SK-N-MC (cell line): ENCODE results near the gene LIN54.
"Not testable (repeated sequence)": the region's sequence is repeated elsewhere in the genome, so short reads cannot be mapped to it uniquely, and the experiment has no call there.

ENCODE experiments used
- DNase-seq: peaks from one replicate; pipeline ENCODE4 v3.0.0-alpha.2; 2011; ENCODE audit warnings: low read depth, low spot score
- H3K27ac ChIP-seq: fragments of 200-600 bp; sonication (generic); 2 replicates; pipeline ENCODE4 v1.5.1; 2016; ENCODE audit warnings: mixed run types
- H3K36me3 ChIP-seq: fragments of 200-600 bp; sonication (generic); 2 replicates; pipeline ENCODE4 v1.6.1; 2017; ENCODE audit warnings: antibody characterized with exemption, low read length, mixed read lengths; ENCODE audit not compliant: insufficient read depth
- H3K4me3 ChIP-seq: fragments of 200-600 bp; sonication (generic); 2 replicates; pipeline ENCODE4 v1.5.1; 2016
- H3K9ac ChIP-seq: fragments of 200-600 bp; sonication (generic); 2 replicates; pipeline ENCODE4 v1.8.0; 2017; ENCODE audit warnings: mixed run types, mixed read lengths; ENCODE audit not compliant: insufficient read length
- H3K9me3 ChIP-seq: fragments of 200-600 bp; sonication (generic); 2 replicates; pipeline ENCODE4 v1.6.1; 2017; ENCODE audit warnings: low read depth, mild to moderate bottlenecking, antibody characterized with exemption, low read length, moderate library complexity, mixed read lengths
- EZH2 ChIP-seq: fragments of 200-600 bp; sonication (generic); IDR thresholded peaks from one replicate; pipeline ENCODE4 v1.6.1; 2017; ENCODE audit warnings: antibody characterized with exemption
- FOXP2 ChIP-seq: optimal IDR thresholded peaks from 2 replicates; pipeline ENCODE3; 2011; ENCODE audit warnings: mild to moderate bottlenecking, moderate library complexity; ENCODE audit not compliant: insufficient read depth; ENCODE audit errors: extremely low read length, control extremely low read depth
- POLR2AphosphoS5 ChIP-seq: IDR thresholded peaks from 2 replicates; pipeline ENCODE4 v1.6.1; 2012; ENCODE audit warnings: mild to moderate bottlenecking, low read depth, low read length, borderline replicate concordance

LIN54 gene

DNA sequence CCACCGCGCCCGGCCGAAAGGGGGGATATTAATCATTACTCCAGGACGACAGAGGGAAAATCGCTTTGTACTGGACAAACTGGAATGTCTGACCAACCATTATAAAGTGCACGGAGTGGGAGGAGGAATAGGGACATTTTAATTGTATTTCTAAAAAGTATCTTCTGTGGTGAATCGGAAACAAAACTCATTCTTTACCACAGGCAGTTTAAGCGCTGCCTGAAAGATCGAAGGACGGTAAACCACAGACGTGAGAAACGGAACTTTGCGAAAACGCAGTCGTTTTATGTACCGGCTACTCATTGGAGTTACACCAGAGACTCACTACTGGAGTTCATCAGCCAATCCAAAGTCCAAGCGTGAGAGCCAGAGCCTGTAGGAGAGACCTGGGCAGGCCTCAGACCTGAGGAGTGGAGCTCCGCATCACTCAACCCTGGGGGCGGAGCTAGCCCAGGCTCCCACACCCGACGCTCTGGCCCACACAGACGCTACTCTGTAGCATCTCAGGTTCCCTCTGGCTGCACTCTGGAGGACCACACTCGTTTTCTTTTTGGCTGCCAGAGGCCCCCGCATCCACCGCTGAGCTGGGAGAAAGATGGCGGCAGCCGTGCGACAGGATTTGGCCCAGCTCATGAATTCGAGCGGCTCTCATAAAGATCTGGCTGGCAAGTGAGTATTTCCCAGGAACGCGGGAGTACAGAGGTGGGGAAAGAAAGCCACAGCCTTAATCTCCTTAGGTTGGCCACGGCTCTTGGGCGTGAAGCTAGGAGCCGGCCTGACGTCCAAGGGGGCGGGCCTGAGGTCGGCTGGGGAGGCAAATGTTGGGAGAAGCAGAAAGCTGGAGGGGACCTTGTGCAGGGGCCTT, 24.2 kb upstream of the LIN54 start, which contains the start of gene COPS4:
TSS of gene COPS4 (plus strand) at position 554 of the 865 bp plus-strand sequence. CDS start at position 596, 42 bp downstream.
- Histone ChIP-seq H3K36me3 (no peaks in the 10 kb centered on the region), H3K4me3 (peak within 1 kb of the TSS; percentile 97), H3K9ac (peak within 1 kb of the TSS; percentile 94), H3K27ac (peak within 1 kb of the TSS; percentile 96), H3K9me3 (no peaks in the 10 kb centered on the region)
- DNase-seq: peak; percentile 100
- peak; percentile 87 for TF ChIP-seq POLR2AphosphoS5
- no peak for TF ChIP-seq FOXP2

- DNase-seq: no peak
- H3K9me3 ChIP-seq: no peaks in the 10 kb centered on the region
- H3K4me3 ChIP-seq: no peak overlapping the region
- TF ChIP-seq EZH2 (no peak), FOXP2 (no peak), POLR2AphosphoS5 (no peak)
- no peaks in the 10 kb centered on the region for H3K36me3 ChIP-seq
- H3K27ac ChIP-seq: no peak overlapping the region
- no peak overlapping the region for H3K9ac ChIP-seq
Observed at GRCh38 chr4:83029688-83030087, 19.1 kb upstream of the LIN54 start.

DNA sequence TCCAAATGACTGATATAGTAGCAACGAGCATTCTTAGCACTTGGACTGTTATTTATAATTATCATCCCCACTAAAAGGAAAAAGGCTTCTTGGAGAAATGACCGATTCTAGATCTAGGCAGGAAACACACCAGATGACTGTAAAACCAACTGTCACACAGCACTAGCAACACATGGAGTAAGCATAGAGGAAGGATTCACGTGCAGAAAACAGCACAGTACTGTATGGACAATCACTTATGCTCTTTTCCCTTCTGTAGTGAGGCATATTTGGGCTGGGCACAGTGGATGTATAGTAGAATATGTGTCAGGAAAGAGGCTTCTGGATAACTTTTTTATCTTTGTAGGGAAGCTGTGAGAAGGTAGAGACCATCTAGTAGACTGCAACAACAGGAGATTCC, 18.4 kb upstream of the LIN54 start:
- Histone ChIP-seq H3K36me3 (no peaks in the 10 kb centered on the region), H3K27ac (no peak overlapping the region), H3K9me3 (no peaks in the 10 kb centered on the region), H3K4me3 (no peak overlapping the region), H3K9ac (no peak overlapping the region)
- DNase-seq: no peak
- TF ChIP-seq FOXP2: no peak
- TF ChIP-seq POLR2AphosphoS5: no peak
- TF ChIP-seq EZH2: no peak

- no peak overlapping the region for H3K4me3 ChIP-seq
- no peak for TF ChIP-seq FOXP2
- TF ChIP-seq EZH2: no peak
- no peak for TF ChIP-seq POLR2AphosphoS5
- no peaks in the 10 kb centered on the region for H3K36me3 ChIP-seq
- H3K27ac ChIP-seq: no peak overlapping the region
- no peak overlapping the region for H3K9ac ChIP-seq
- H3K9me3 ChIP-seq: no peaks in the 10 kb centered on the region
- DNase-seq: no peak
Observed at GRCh38 chr4:83025563-83025962, 14.9 kb upstream of the LIN54 start.

GRCh38 chr4:83024233-83024632, 13.6 kb upstream of the LIN54 start:
- no peak for DNase-seq
- no peaks in the 10 kb centered on the region for H3K36me3 ChIP-seq
- TF ChIP-seq FOXP2 (no peak), POLR2AphosphoS5 (no peak), EZH2 (no peak)
- no peak overlapping the region for H3K27ac ChIP-seq
- no peaks in the 10 kb centered on the region for H3K9me3 ChIP-seq
- no peak overlapping the region for H3K4me3 ChIP-seq
- no peak overlapping the region for H3K9ac ChIP-seq

- not testable (repeated sequence) for H3K4me3 ChIP-seq, H3K9me3 ChIP-seq, H3K36me3 ChIP-seq, DNase-seq, H3K27ac ChIP-seq, H3K9ac ChIP-seq
Observed at GRCh38 chr4:83023599-83023998, 13.0 kb upstream of the LIN54 start.

DNA sequence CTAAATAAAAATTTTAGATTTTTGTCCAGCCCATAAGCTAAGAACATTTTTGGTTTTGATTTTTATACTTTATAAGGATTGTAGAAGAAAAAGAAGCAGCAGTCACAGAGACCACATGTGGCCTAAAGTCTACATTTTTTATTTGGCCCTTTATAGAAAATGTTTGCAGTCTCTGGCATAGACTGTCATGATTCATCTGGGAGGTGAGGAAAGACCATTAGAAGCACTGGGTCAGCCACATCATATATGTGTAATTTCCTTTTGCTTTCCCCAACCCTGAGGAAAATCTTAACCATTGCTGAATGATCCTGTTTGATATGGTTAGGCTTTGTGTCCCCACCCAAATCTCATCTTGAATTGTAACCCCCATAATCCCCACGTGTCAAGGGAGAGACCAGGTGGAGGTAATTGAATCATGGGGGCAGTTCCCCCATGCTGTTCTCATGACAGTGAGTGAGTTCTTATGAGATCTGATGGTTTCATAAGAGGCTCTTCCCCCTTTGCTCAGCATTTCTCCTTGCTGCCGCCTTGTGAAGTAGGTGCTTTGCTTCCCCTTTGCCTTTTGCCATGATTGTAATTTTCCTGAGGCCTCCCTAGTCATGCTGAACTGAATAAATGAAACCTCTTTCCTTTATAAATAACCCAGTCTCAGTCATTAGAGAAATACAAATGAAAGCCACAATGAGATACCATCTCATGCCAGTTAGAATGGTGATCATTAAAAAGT, 12.3 kb upstream of the LIN54 start:
- Histone ChIP-seq H3K27ac (no peak overlapping the region), H3K36me3 (no peaks in the 10 kb centered on the region)

DNA sequence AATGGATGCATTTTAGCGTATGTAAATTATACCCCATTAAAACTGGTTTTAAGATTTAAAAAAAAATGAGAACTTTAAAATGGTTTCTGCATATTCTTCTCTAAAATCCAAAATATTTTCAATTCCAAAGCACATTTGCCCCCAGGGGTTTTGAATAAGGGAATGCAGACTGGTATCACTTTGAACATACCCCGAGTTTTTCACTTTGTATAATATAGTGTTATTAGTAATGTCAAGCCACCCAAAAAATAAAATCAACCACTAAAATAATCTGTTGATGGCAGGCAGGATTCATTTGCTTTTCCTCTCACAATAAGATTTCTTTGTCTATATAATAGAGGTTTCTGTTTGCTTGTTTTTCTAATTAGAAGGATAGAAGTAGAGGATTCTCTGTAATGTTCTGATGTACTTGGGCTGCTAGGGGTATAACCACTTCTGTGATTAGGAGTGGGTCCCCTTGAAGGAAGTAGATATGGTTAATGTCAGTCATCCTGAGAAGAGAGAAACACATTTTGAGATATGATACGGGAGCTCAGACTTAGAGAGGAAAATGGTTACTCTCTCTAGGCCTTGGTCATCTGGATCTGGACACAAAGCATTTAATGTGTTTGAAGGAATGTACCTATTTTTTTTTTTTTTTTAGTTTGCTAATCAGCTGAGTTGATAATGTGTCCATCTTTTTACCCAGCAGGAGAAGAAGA, 9.3 kb upstream of the LIN54 start:
- Histone ChIP-seq H3K9ac (no peak overlapping the region), H3K27ac (peak overlapping the region; percentile 19; the same call in 1 of the 2 replicates), H3K9me3 (no peaks in the 10 kb centered on the region), H3K4me3 (no peak overlapping the region), H3K36me3 (no peaks in the 10 kb centered on the region)
- no peak for DNase-seq
- TF ChIP-seq EZH2 (no peak), POLR2AphosphoS5 (no peak), FOXP2 (no peak)

More for the DNA sequence above, 12.3 kb upstream of the LIN54 start:
- H3K4me3 ChIP-seq: no peak overlapping the region
- DNase-seq: no peak
- TF ChIP-seq EZH2: no peak
- TF ChIP-seq FOXP2: no peak
- TF ChIP-seq POLR2AphosphoS5: no peak
- no peaks in the 10 kb centered on the region for H3K9me3 ChIP-seq
- H3K9ac ChIP-seq: no peak overlapping the region
